HG03457 (cell line): ENCODE data around the gene MIB1.

Source experiments
- ATAC-seq: cut with Tn5 transposase; IDR thresholded peaks from one replicate; pipeline ENCODE4 v1.9.1; 2021; ENCODE audit warnings: moderate number of reproducible peaks; ENCODE audit not compliant: unreplicated experiment

MIB1 gene

DNA sequence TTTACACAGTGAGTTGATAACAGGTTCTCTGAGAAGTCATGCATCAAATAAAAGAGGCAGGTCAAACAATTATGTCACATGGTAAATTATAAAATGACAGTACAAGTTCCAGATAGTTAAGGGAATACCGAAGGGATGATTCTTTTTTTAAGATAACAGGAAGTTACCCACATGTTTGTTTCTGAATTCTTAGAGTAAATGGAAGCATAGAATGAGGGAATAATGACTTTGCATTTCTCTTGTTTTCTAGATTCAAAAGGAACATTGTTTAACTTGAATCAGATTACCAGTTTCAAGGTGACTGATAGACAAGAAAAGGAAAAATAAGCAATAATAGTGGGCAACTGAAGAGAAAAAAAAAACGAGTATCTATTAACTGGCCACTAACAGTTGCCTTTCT is 124.5 kb downstream of the MIB1 start:
- ATAC-seq = no peak

DNA sequence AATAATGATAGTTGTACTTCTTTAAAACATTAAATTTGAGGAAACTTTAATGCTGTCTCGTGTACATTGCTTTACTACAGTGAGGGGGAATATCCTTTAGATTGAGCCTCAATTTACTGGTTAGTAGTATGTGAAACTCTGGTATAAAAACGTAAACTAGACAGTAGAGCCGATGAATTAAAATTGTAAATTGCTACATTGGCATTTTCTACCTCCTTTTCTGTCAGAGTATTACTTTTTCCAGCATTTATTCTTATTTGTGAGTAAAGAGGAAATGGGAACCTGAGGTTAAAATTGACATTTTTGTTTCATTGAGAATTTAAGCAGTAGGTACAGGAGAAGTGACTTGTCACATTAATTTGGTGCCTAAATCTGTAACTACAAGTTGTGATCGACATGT is 128.2 kb downstream of the MIB1 start:
- ATAC-seq = no peak

DNA sequence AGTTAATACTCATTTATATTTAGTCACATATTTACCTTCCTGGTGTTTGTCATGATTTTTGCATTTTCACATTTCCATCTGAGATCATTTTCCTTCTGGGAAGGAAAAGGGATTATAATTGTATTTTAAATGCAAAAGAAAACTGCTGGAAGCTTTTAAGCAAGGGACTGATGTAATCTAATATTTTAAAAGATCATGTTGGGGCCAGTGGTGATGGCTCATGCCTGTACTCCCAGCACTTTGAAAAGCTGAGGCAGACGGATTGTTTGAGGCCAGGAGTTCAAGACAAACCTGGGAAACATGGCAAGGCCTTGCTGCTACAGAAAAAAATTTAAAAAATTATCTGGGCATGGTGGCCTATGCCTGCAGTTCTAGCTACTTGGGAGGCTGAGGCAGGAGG is 149.0 kb downstream of the MIB1 start:
- no peak for ATAC-seq

DNA sequence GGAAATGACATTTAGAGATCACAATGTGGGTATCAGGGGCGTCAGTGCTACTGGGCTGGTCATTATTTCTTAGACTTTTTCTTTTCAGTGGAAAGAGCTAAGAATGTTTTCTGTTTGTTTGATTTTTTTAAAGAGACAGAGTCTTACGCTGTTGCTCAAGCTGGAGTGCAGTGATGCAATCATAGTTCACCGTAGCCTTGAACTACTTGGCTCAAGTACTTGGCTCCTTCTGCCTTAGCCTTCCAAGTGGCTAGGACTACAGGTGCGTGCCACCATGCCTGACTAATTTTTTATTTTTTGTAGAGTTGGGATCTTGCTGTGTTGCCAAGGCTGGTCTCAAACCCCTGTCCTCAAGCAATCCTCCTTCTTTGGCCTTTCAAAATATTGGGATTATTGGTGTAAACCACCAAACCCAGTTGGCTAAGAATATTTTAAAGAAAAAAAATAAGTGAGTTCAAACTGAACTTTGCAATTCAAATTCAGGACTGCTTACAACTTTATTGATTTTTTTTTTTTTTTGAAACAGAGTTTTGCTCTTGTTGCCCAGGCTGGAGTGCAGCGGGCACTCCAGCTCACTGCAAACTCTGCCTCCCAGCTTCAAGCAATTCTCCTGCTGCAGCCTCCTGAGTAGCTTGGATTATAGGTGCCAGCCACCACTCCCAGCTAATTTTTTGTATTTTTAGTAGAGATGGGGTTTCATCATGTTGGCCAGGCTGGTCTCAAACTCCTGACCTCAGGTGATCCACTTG is 154.2 kb downstream of the MIB1 start:
- no peak for ATAC-seq

DNA sequence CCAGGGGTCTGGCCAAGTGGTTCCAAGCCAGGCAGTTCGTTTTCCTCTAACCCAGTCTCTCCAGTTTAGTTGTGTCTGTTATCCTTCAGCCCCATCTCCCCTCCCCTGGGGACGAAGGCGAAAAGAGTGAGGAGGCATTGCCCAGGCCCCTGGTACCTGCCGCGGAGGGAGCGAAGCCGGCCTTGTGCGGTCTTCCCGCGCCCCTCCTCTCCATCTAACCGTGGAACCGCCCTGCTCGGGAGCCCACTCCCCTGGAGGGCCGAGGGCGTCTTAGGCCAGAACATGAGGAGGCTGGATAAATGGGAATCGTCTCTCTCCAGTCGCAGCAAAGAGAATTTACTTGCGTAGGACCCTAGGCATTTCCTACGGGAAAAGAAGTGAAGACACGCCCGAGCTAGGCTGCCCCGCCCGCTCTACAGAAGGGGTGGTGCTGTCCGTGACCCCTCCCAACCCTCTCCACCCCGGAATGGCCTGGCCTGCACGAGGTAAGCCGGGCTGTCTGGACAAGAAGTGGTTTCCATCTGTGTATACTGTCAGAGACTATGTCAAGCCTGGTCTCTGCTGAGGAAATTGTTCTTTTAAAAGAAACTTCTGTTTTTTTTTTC is 156.2 kb downstream of the MIB1 start:
- ATAC-seq = no peak

DNA sequence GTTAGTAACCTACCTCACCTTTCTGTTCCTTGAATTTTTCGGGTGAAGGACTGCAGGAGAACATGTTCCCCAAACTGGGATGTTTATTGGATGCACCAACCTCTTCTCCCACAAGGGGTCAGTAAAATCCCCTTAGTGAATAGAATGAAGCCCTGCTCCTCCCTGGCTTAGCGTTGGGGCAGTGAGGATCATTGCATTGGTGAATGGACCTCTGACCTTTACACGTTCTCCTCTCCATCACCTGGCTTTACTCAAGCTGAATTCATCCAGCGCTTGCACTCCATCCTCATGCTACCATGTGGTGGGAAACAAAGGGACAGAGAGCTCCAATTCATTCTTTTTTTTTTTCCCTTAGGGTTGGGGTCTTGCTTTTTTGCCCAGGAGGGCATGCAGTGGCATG is 157.2 kb downstream of the MIB1 start:
- no peak for ATAC-seq

DNA sequence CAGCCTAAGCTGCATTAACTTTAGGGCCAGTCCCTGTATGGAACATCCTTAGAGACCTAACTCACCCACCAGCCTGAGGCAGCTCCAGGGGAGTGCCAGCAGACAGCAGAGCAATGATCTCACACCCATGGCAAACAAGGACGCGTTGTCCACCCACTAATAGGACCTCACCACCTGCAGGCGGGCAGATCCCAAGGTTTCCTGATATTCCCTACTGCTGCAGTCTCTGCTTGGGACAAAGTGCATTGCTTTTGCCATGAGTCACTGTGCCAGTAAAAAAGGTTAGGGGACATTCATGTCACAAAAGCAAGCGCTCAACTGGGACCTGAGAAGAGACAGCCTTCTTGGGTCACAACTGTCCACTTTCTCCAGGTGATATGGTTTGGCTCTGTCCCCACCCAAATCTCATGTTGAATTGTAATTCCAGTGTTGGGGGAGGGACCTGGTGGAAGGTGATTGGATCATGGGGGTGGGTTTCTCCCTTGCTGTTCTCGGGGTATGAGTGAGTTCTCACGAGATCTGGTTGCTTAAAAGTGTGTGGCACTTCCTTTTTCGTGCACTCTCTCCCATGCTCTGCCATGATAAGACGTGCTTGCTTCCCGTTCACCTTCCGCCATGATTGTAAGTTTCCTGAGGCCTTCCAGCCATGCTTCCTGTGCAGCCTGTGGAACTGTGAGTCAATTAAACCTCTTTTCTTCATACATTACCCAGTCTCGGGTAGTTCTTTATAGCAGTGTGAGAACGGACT is 160.2 kb downstream of the MIB1 start:
- no peak for ATAC-seq

DNA sequence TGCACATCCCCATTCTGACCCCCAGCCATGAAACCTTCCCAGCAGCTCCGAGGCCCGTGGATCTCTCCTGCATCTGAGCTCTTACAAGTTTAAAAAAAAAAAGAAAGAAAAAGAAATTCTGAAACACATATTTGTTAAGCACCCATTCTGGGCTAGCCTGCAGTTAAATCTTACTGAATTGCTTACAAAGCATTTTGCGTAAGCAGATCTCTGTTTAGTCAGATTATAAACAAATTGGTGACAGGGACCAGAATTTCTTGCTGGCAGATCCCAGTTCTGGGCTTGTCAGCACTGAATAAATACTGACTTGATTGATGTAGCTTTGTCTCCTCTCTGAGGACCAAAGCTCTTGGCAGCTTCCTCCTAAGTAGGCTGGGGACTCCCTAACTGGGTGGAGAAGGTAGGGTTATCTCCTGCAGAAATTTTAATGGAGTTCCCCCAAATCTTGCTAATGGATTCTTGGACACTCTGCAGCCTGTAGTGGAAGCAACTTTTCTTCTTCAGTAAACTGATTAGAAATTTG is 160.9 kb downstream of the MIB1 start:
- ATAC-seq = no peak

DNA sequence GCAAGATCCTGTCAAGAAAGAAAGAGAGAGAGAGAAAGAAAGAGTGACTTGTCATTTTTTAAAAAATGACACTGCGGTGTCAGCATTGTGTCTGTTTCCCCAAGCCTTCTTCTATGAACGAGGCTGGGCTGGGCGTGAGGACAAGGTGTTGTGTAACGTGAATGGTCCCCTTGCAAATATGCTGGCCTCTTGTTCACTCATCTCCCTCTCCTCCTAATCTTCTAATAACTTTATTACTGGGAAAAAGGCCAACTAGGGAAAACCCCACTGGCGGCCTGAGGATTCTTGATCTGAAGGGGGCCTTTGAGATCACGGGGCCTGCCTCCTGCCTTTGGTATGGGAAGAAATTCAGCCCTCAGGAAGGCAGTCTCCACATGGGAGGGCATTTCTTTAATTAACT is 163.1 kb downstream of the MIB1 start:
- ATAC-seq = no peak

DNA sequence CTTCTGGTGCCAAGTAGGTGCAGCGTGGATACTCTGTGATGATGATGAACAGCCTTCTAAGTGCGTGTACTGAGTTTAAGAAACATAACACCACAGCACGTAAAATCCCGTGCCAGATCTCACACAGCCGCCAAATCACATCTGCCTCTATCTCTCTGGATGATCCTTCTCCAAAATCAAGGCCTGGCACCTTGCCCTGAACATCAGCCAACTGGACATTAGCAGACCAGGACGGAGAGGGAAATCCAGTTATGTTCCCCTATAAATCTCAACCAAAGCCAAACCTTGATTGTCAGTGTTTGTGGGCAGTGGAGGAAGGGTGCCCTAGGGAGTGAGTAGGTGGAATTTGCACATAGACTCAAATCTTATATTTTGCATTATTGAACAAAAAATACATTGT is 164.3 kb downstream of the MIB1 start:
- no peak for ATAC-seq

DNA sequence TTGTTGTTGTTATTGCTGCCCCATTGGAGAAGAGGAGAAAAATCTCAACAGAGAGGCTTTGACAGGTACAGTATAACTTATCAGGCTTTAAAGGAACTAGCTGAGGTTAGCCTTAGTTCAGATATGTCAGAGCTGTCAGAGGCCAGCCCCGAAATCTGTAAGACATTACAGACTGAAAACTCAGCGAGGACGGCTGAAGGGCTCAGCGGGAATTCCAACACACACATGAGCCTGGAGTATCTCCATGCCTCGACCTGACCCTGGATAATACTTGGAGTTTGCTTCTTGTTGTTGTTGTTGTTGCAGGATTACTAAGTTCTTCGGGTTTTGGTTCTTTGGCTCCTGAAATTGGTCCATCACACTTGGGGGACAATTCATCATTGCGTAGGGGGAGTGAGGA is 166.9 kb downstream of the MIB1 start:
- no peak for ATAC-seq

DNA sequence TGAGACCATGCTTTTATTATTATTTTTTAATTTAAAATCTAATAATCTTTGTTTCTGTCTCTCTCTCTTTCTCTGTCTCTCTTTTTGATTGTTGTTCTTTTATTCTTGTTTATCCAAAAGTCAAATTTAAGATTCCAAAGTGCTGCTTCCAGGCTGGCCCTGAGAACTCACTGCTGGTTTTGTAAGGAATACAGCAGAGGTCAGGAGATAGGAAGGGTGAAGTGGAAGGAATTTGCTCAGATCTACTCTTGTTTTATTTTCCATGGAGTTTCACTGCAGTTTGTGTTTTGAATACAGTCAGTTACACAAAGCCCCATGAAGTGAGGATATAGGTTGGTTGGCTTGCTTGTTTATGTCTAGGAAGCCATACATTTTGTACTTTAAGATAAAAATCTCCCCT is 168.1 kb downstream of the MIB1 start:
- ATAC-seq = no peak

DNA sequence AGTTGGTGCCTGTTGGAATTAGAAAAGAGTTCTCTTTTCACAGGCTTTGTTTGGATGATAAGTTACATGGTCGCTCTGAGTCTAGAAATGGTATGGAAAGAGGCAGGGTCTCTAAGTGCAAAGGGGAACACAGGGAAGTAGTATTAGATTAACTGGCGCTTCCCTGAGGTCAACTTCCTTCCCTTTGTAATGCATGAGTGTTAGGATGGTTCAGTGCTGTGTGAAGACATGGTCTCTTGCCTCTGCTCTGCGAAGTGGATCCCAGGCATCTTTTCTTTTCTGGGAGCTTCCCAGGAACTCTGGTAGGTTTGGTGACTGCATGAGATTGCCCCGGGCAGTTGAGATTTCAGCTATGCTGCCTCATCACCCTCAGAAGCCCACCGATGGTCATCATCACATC is 170.3 kb downstream of the MIB1 start:
- no peak for ATAC-seq

DNA sequence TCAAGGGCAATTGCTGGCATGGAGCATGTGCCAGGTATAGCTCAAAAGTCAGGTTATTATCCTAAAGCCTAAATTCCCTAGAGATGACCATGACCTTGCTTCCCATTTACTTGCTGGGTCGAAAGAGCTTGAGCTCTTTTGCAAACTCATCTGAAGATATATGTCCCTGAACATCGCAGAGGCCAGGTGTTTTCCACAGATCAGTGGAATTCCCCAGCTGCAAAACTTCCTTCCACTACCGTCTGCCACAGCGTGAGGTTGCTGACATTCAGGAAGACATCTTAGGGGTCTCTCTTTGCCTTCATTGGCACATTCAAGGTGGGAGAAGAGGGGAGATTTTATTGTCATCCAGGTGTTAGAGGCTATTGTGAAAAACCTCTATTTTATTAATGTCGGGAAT is 171.0 kb downstream of the MIB1 start:
- no peak for ATAC-seq

DNA sequence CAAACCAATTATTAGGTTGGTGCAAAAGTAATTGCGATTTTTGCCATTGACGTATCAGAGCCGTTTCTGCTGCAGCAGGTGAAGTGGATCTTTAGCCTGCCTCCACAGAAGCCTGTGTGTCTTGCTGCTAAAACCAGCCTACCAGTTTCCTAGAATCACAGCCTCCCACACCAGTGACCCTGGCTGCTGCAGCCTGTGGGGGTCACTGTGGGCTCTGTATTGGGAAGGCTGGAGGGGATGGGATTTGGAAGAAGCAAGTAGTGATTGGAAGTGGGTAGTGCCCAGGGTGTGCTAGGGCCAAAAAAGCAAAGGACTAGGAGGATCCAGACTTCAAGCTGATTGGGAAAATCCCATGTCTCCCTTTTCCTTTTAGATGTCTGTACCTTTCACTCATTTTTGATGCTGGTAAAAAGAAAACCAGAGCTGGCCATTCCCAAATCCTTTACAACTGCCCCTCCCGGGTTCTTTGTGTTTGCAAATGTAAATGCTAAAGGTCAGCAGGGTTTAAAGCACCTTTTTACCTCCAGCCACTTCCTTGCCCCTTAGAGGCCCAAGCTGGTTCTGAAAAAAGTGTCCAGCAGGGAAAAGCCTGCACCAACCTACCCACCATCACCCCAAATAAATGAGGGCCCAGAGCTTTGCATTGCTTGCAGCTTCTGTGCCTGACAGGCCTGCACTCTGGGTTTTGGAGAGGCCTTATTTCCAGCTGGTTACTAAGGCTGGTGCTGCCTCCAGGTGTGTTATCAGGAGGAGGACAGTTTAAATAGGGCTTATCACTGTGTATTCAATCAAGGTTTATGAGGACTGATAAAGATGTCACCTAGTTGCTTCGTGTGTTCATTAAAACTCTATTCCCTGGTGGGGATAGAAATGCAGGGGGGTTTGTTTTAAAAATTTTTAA is 172.0 kb downstream of the MIB1 start:
- no peak for ATAC-seq

DNA sequence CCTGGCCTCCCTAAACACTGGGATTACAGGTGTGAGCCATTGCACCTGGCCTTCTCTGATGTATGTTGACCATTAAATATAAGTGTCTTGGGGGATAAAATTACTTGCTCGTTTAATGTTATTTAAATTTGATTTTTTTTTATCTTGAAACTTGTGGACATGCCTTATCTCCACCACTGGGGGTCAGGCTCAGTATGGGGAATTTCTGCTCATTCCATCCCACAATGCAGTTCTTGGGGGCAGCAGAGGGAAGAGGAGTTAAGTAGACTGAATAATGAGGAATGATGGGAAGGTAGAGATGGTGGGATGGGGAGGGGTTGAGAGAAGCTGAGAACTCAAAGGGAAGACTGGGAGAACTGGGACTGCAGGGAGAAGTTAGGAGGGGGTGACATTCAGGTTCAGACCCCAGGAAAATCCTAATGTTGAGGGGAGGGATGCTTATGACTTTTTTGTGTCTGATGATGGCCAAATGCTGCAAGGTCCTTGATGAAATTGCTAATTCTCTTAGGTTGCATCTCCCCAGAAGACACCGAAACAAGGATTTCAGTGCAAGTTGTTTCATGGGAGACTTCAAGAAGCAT is 174.2 kb downstream of the MIB1 start:
- ATAC-seq = no peak

DNA sequence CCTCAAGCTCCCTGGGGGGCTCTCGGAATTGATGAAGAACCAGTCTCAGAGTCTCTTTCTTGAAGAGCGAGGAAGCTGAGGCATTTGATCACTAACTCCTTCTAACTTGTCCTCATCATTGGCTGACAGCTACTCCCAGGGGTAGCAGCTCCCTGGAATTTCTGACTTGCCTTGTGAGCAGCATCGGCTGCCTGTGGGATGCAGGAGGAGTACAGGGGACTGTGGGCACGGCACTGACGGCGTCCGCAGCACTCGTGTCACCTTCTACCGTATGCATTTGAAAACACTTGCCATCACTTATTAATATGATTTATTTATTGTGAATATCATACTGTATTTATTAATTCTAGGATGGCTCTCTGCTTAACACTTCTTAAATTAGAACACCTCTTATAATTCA is 175.0 kb downstream of the MIB1 start:
- ATAC-seq = no peak

DNA sequence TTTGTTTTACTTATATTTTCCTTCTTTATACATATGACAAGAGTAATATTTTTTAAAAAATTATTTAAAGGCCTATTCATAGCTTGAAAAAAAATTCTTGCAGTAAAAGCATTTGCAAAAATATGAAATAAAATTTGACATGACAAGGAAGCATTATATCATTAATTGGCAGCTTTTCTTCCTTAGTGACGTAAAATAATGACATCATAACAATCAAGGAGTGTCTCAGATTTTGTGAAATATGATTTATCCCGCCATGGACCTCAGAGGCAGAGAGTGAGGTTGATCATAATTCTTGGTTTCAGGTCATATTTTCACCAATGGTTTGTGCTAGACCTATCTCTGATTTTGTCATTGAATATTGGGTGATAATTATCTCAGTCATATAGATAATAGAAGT is 176.0 kb downstream of the MIB1 start:
- no peak for ATAC-seq

DNA sequence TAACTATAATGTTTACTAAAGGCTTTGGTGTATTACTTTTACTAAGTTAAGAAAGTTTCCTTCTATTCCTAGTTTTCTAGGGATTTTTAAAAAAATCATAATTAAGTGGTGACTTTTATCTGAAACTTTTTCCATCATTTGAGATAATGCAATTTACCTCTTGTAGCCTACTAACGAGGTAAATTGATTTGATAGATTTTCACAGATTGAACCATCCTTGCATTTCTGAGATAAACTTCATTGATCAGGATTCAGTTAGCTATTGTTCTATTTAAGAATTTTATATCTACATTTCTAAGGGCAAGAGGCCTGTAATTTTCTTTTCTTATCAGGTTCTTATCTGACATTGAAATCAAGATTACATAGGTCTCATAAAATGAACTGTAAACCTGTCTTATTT is 178.1 kb downstream of the MIB1 start:
- no peak for ATAC-seq
